ENCODE measurements around the gene SDK1.

GRCh38 chr7:4079366-4079765 lies 778.3 kb downstream of the SDK1 start:
- TF ChIP-seq ETV6 (CRISPR knock-in tag; IDR thresholded peaks at IDR 0.05) (no peak), CTCF (IDR thresholded peaks at IDR 0.05) (no peak), SMAD3 (CRISPR knock-in tag; IDR thresholded peaks at IDR 0.05; ENCODE audit: borderline replicate concordance) (no peak), SP1 (CRISPR knock-in tag; conservative IDR thresholded peaks at IDR 0.05) (no peak), MAX (CRISPR knock-in tag; IDR thresholded peaks at IDR 0.05) (no peak), STAT6 (CRISPR knock-in tag; conservative IDR thresholded peaks at IDR 0.05; ENCODE audit: low read depth) (no peak), USF2 (CRISPR knock-in tag; IDR thresholded peaks at IDR 0.05) (no peak), ZBTB43 (CRISPR knock-in tag; IDR thresholded peaks at IDR 0.05) (no peak), ZNF317 (CRISPR knock-in tag; IDR thresholded peaks at IDR 0.05; ENCODE audit: borderline replicate concordance, low read depth) (no peak)

Data from WTC11 (cell line).